Activated CD4-positive, alpha-beta T cell treated with anti-CD3 and anti-CD28 coated beads, Interleukin-2, amount 50 U/mL, for 24 hours (primary cell): ENCODE results near the gene LGI2.
A peak's percentile ranks its signal among the peaks of the same experiment; 100 is the strongest.

Source experiments
- DNase-seq, 2 donors: peaks; one replicate each; pipeline ENCODE4 v3.0.0-alpha.2; 2020; ENCODE audit warnings: low read depth in 1 of 2, low spot score in 1 of 2

LGI2 gene

DNA sequence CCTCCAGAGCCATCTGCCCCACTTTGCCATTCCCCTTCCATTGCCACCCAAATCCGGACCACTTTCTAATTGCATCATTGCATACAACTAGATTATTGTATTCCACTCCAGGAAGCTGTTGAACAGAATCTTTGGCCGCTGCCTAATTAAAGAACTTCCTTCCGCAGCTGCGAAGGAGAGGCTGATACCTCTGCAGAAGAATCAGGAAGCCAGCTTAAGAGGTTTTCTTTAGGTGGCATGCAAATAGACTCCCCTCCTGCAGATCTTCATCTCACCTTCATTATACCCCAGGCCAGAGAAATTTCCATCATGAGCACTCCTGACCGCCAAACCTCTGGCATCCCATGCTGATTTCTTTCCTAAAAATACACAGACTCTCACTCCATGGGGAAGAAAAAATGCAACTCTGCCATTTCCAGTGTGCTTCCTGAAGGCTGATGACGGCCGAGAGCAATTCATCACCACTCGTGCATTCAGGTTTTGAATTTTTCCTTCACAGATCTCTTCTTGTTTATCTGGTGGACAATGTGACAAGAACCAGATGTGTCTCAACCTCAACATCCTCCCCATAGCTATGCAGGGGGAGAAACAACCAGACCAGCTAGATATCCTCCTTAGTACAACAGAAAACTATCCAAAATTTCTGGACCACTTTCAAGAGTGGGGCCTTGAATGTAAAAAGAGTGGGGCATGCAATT is 31.2 kb downstream of the LGI2 start:
- DNase-seq, result no peak

- DNase-seq, result no peak
Measured at GRCh38 chr4:24995346-24995919, 35.3 kb downstream of the LGI2 start.

DNA sequence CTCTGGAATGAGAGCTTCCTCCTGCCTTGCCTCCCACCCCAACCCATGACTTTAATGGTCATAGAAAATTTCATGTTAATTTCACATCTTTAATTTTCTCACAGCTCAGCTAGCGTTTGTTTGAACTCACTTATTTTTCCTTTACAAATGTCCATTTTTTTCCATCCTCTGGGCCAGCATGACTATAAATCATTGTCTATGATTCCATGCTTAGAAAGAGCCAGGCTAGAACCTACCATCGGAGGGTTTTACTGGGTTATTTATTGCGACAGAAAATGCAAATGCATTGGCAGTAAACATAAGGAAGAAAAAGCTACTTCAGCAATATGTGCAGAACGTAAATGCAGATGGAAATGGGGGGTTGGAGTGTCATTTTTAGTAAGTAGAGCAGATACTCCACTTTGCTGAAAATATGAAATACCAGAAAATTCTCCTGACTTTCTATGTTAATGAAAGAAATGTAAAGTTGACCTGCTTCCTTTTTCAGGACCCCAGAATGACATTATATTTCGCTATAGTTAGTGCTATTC is 37.1 kb downstream of the LGI2 start:
- no peak for DNase-seq

- no peak for DNase-seq
Measured at GRCh38 chr4:24992968-24993367, 37.8 kb downstream of the LGI2 start.

DNA sequence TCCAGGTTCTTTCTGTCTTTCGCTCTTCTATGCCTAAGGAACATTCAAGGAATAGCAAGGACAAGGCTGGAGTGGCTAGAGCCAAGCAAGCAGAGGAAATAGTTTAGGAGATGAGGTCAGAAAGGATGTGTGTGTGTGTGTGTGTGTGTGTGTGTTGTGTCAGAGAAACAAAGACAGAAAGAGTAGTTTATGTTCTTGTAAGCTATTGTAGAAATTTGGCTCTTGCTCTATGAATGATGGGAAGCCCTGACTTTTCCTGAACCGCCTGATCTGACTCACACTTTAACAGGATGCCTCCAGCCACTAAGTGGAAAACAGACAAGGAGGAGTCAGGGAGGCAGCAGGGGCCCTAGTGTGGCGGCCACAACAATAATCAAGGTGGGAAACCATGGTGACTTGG is 39.7 kb downstream of the LGI2 start:
- DNase-seq, result no peak

- no peak for DNase-seq
Measured at GRCh38 chr4:24989327-24989726, 41.4 kb downstream of the LGI2 start.

DNA sequence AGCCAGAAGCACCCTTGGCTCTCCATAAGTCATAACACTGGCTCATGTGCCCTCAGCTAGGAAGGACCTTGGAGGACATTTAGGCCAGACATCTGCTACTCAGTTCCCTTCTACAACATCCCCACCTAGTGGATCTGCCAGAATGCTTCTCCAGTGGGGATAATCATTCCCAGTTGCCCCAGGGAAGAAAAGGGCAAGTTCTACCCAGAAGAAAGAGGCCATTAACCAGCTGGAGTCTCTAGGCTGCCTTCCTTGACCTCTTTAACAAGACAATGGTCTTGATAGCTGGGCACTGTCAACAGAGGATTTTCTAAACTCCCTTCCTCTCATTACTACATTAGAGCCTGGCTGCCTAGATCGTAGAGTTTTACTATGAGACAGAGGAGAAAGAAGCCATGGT is 42.0 kb downstream of the LGI2 start:
- no peak for DNase-seq

DNA sequence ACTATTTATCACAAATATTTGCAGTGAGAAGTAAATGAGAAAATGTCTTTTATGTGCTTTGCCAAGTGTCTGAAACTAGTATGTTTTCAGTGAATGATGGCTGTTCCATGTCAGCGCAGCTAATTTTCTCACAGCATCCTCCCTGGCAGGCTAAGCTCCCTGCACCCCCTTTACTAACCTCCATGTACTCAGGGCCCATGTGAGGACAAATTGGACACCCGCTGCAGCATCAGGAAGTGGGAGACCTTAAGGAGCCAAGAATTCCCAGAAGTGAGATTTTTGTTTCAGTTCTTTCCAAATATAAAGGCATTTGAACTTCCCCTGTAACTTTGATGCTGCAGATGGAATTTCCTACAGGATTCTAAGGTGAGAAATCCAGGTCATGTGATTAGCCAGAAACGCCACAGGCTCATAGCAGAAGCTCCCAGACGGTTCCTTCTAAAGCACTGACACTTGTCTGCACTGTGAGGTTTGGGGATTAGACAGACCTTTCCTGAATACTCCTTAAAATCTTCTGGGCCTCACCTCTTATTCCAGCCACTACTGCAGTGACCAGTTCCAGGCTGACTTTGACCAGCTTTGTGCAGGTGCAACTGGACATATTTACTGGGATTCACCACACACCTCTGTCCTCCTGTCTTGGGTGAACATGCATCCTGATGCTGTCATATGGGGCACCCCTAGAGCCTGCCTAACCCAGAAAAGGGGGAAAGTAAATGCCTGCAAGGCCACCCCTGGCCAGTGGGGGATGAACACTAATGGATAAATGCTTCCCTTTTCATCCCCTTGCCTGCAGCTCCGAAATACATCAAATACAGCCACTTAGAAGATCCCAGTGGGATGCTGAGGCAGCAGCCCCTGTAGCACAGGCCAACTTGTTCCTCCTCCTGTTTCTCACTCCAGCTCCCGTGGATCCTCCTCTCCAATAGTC is 45.9 kb downstream of the LGI2 start:
- no peak for DNase-seq

- DNase-seq, result no peak
Measured at GRCh38 chr4:24980740-24981139, 50.0 kb downstream of the LGI2 start.

DNA sequence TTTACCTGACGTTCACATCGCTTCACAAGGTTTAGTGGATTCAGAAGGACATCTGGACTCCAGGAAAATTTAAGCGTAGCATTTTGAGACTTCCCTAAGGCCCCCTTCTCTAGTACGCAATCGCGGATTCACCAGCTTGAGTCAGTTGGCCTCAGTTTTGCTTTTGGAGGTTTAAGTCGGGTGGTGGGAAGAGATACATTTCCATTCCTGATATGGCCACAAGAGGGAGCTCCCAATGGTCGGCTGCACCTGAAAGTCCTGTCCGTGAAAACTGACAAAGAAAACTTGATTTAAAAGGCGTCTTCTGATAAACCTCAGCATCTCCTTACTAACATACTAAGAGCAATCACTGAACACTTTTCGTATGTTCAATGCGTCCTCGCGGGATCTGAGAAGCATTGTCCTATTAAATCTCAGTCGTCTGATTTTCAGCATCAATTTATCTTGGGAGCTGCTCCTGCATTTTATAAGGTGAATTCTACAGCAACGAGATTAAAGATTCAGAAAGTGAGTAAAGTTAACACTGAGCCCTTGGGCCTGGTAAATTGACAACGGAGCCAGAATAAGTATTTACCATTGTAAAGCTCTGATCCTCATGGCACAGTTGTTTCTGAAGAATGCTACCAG is 50.6 kb downstream of the LGI2 start:
- DNase-seq, result peak in 1 of 2 donors; percentile 33

GRCh38 chr4:24979554-24979953 is 51.2 kb downstream of the LGI2 start:
- no peak for DNase-seq

- no peak for DNase-seq
Measured at GRCh38 chr4:24978291-24979075, 52.3 kb downstream of the LGI2 start.

- no peak for DNase-seq
Measured at GRCh38 chr4:24975510-24975909, 55.2 kb downstream of the LGI2 start.

- DNase-seq, result no peak
Measured at GRCh38 chr4:24973747-24974601, 56.8 kb downstream of the LGI2 start.

DNA sequence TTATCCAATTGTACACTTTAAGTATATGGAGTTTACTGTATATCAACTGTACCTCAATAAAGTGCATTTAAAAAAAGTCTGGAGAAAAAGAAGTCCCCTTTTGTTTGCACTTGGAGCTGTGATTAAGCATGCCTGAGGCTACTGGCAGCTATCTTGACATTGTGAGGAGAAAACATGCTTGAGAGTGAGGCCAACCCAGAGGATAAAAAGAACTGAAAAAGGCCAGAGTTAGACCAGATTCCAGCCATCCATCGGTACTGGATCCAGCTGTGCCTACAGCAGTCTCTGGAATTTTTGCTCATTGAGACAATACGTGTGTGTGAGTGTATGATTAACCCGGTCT is 57.4 kb downstream of the LGI2 start:
- no peak for DNase-seq

DNA sequence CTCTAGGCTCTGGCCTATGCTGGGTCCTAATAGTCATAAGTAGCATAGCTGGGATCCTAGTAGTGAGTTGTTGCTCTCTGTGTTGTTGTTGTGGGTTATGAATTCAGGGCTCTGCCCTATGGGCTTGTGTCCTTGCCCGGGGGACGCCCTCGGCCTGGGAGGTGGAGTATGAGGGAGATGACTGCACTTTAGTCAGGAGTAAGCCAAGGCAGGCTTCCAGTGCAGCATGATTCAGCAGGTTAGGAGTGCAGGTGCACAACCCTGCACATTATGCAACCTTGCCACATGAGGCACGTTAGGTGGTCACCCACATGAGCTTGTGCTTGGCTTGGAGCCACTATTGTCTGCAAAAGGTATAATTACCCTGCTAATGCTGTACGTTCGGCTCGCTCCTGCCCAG is 59.6 kb downstream of the LGI2 start:
- no peak for DNase-seq

DNA sequence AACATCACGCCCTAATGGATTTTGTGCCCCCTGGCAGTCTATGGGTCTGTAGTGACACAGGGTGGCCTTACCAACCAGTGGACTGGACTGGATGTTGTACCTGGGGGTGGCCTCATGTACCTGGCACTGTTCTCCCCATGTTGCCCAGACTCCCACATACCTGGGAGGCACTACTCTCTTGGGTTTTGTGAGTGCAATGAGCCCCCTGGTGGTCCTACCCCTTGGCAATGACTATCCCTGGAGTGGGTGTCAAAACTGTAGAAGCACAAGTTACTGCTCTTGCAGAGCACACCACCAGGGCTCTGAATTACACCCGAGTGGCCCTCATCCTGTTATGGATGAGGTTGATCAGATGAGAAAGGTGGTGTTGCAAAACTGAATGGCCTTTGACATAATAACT is 60.1 kb downstream of the LGI2 start:
- no peak for DNase-seq

DNA sequence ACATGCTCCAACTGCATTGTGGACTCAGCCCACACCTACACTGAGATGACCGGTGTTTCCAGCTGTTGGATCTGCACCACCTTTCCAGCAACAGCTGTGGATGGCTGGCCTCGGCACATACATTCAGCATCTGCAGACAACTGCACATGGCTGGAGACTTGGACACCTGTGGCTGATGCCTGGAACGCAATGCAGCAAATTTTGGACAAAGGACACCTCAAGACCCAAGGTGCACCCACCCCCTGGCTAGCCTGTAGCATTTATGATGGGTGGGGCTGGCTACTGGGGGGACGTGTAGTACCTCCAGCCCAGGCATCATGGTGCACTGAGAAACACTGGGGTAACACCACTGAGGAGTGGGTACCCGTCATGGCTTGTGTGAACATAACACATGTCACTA is 60.6 kb downstream of the LGI2 start:
- no peak for DNase-seq

DNA sequence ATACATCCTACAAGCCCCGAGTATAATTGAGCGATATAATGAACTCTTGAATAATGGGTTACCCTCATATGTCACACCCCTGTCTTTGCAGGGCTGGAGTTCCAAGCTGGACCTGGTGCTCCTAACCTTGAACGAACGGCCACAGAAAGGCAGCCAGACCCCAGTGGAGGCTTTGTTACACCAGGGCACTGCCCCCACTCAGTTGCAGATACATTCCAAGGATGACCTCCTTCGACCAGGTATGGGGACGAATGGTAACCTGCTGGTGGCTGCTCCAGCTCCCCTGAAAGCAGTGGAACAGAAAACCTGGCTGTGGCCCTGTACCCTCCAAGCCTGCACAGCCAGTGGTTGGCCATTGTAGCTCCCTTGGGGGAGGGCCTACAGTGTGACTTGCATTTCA is 61.3 kb downstream of the LGI2 start:
- no peak for DNase-seq

DNA sequence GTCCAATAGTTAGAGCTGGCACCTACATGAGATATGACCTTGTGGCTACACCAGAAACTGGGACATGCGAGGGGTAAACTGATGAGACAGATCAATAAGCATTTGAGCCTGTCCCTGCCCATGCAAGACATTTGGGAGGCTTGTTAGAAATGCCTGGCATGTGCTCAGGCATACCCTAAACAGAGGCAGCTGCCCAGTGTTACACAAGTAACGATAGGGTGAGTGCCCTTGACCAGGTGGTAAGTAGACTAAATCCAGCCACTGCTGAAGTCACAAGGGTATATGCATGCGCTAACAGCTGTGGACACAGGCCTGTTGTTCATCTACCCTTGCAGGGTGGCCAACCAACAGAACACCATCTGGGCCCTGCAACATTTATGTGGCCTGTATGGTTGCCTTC is 61.8 kb downstream of the LGI2 start:
- no peak for DNase-seq
